ENCODE results near the gene CTNNA2. TPM values are rescaled to one million over a fixed set of nuclear protein-coding genes. Genes with fewer than 3 reads are reported as not detected.

The CTNNA2 gene
- polyA plus RNA-seq, 1 of the 3 experiments (the other 2 are of a cell fraction), result 0.30 TPM

DNA sequence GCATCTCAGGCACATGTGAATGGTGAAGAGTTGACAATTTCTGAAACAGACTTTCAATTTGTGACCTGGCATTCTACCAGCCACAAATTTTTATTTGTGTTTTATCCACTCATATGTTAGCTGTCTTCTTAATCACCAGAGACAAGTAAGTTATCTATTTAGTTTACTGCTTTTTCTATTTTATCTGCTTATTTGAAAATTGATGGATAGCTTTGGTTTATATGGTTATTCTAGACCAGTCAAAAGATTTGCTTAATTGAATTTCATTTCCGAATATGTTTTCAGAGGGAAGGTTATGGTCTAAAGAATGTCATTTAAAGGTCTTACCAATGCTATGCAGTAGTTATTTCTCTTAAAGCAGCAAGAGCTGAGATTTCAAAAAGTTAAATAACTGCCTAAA, 835.2 kb downstream of the CTNNA2 start:
- no peaks in the 10 kb centered on the region for H3K4me1 ChIP-seq (ENCODE audit: control insufficient read depth in 1 of 2, insufficient read depth in 2 of 2, low read depth in 1 of 2, low read length in 1 of 2)
- H4K20me1 ChIP-seq (ENCODE audit: insufficient read depth), result no peaks in the 10 kb centered on the region
- H3K9ac ChIP-seq, result no peak overlapping the region
- no peaks in the 10 kb centered on the region for H3F3A ChIP-seq (replicated peaks; ENCODE audit: insufficient read depth)
- H3K27me3 ChIP-seq (ENCODE audit: insufficient read depth), result no peaks in the 10 kb centered on the region
- ChIA-PET POLR2A (no interaction called here), CTCF (interaction anchor here (0.7 to 3.1 kb wide), 5 partner anchors 10 to 151 kb away, joined by 3 to 9 read pairs (median 4); no protein-coding TSS in a partner anchor)
- no peaks in the 10 kb centered on the region for H3K36me3 ChIP-seq (replicated peaks in 1 of 2; ENCODE audit: control insufficient read depth in 1 of 2, insufficient read depth in 2 of 2, low read length in 1 of 2)
- no peak for DNase-seq
- no peak overlapping the region for H2AFZ ChIP-seq (ENCODE audit: low read depth)
- H3K27ac ChIP-seq (ENCODE audit: low read depth in 2 of 2, low read length in 1 of 2), result no peak overlapping the region
- TF ChIP-seq, protein P1, sequence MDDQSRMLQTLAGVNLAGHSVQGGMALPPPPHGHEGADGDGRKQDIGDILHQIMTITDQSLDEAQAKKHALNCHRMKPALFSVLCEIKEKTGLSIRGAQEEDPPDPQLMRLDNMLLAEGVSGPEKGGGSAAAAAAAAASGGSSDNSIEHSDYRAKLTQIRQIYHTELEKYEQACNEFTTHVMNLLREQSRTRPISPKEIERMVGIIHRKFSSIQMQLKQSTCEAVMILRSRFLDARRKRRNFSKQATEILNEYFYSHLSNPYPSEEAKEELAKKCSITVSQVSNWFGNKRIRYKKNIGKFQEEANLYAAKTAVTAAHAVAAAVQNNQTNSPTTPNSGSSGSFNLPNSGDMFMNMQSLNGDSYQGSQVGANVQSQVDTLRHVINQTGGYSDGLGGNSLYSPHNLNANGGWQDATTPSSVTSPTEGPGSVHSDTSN (IDR thresholded peaks at IDR 0.05), result peak; percentile 32; the same call in 1 of the 2 replicates
- TF ChIP-seq TCF12 (IDR thresholded peaks at IDR 0.05), result peak; percentile 36; the same call in 1 of the 2 replicates
- peak in 1 of 2 experiments; percentile 23; a peak in 2 of 4 replicates for TF ChIP-seq EP300 (IDR thresholded peaks at IDR 0.05; ENCODE audit: borderline replicate concordance in 1 of 2, low read depth in 1 of 2, low read length in 1 of 2)
- TF ChIP-seq NFIC (IDR thresholded peaks at IDR 0.05; ENCODE audit: borderline replicate concordance), result no peak
- TF ChIP-seq RAD21 (IDR thresholded peaks at IDR 0.05; ENCODE audit: low read length), result no peak
- no peak overlapping the region for H3K4me3 ChIP-seq (ENCODE audit: low read depth in 2 of 2, low read length in 1 of 2)
- WGBS (ENCODE audit: low lambda C conversion rate), result 15% methylated on average over 1 of the region's 1 CpG
- no peaks in the 10 kb centered on the region for H3K79me2 ChIP-seq (ENCODE audit: insufficient read depth)
- no peak overlapping the region for H3K4me2 ChIP-seq
- no peaks in the 10 kb centered on the region for H3K9me3 ChIP-seq
- H3K9me2 ChIP-seq, result no peaks in the 10 kb centered on the region

DNA sequence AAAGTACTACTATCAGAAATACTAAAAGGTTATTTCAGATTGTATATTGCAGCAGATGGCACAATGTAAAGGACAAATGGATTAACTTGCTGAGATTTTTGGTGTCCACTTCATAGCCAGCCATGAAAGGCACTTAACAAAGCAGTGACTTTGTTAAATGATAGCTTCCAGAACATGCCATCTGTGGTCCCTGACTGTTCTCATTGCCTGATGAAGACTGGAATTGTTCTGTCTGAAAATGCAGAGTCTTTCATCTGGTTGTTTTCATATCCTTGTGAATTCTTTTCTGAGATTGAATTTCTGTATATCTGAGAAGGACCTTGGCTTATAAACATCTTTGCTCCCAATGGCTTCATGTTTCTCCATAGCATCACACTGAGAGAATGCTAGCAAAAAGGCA, 836.1 kb downstream of the CTNNA2 start:
- H3K9ac ChIP-seq, result no peak overlapping the region
- H3K79me2 ChIP-seq (ENCODE audit: insufficient read depth), result no peaks in the 10 kb centered on the region
- no peaks in the 10 kb centered on the region for H3K9me3 ChIP-seq
- H4K20me1 ChIP-seq (ENCODE audit: insufficient read depth), result no peaks in the 10 kb centered on the region
- no peak overlapping the region for H3K4me3 ChIP-seq (ENCODE audit: low read depth in 2 of 2, low read length in 1 of 2)
- ChIA-PET POLR2A (no interaction called here), CTCF (interaction anchor here (0.8 to 3.1 kb wide), 3 partner anchors 21 to 150 kb away, joined by 3 to 9 read pairs (median 7); no protein-coding TSS in a partner anchor)
- H3K36me3 ChIP-seq (replicated peaks in 1 of 2; ENCODE audit: control insufficient read depth in 1 of 2, insufficient read depth in 2 of 2, low read length in 1 of 2), result no peaks in the 10 kb centered on the region
- DNase-seq, result no peak
- H3K4me1 ChIP-seq (ENCODE audit: control insufficient read depth in 1 of 2, insufficient read depth in 2 of 2, low read depth in 1 of 2, low read length in 1 of 2), result no peaks in the 10 kb centered on the region
- H3K9me2 ChIP-seq, result no peaks in the 10 kb centered on the region
- TF ChIP-seq FOSL2 (IDR thresholded peaks at IDR 0.05; ENCODE audit: borderline replicate concordance, low read depth), result no peak
- no peak for TF ChIP-seq TEAD4 (IDR thresholded peaks at IDR 0.05; ENCODE audit: borderline replicate concordance, insufficient read depth)
- TF ChIP-seq NFIC (IDR thresholded peaks at IDR 0.05; ENCODE audit: borderline replicate concordance), result no peak
- H2AFZ ChIP-seq (ENCODE audit: low read depth), result 0 out of 2 replicates have a peak overlapping the region, but pooled peaks have one; percentile 18
- H3K27me3 ChIP-seq (ENCODE audit: insufficient read depth), result no peaks in the 10 kb centered on the region
- H3K27ac ChIP-seq (ENCODE audit: low read depth in 2 of 2, low read length in 1 of 2), result no peak overlapping the region; a peak in 1 of 4 replicates
- H3K4me2 ChIP-seq, result no peak overlapping the region
- no peaks in the 10 kb centered on the region for H3F3A ChIP-seq (replicated peaks; ENCODE audit: insufficient read depth)

DNA sequence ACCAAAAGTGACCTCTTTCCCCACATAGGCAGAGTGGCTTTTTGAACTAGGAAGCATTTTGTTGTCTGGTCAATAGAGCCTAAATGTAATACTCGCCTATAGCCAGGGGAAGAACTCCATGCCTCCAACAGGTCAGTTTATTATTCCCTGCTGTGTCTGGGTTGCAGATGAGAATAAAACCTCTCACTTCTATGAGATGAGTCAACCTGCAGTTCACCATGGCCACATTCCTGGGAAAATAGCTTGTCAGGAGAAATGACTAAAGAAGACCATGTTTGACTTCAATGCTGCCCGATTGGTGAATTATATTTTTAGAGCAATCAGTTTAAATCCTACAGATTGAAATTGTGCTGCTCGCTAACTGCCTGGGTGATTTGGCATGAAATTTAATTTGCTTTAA, 838.4 kb downstream of the CTNNA2 start:
- no peak for DNase-seq
- no peaks in the 10 kb centered on the region for H3K9me2 ChIP-seq
- ChIA-PET POLR2A (no interaction called here), CTCF (interaction anchor here (1.8 kb wide), 1 partner anchor 16 kb away, joined by 4 read pairs; no protein-coding TSS in a partner anchor)
- H3K36me3 ChIP-seq (replicated peaks in 1 of 2; ENCODE audit: control insufficient read depth in 1 of 2, insufficient read depth in 2 of 2, low read length in 1 of 2), result no peaks in the 10 kb centered on the region
- no peak overlapping the region for H3K4me2 ChIP-seq
- H3K9ac ChIP-seq, result no peak overlapping the region
- H4K20me1 ChIP-seq (ENCODE audit: insufficient read depth), result no peaks in the 10 kb centered on the region
- 55% methylated on average over 3 of the region's 3 CpGs for WGBS (ENCODE audit: low lambda C conversion rate)
- H3F3A ChIP-seq (replicated peaks; ENCODE audit: insufficient read depth), result no peaks in the 10 kb centered on the region
- H3K4me1 ChIP-seq (ENCODE audit: control insufficient read depth in 1 of 2, insufficient read depth in 2 of 2, low read depth in 1 of 2, low read length in 1 of 2), result no peaks in the 10 kb centered on the region; a peak in 1 of 4 replicates
- H3K27ac ChIP-seq (ENCODE audit: low read depth in 2 of 2, low read length in 1 of 2), result no peak overlapping the region
- H3K79me2 ChIP-seq (ENCODE audit: insufficient read depth), result no peaks in the 10 kb centered on the region
- H3K27me3 ChIP-seq (ENCODE audit: insufficient read depth), result no peaks in the 10 kb centered on the region
- no peak overlapping the region for H2AFZ ChIP-seq (ENCODE audit: low read depth)
- no peak overlapping the region for H3K4me3 ChIP-seq (ENCODE audit: low read depth in 2 of 2, low read length in 1 of 2)
- no peaks in the 10 kb centered on the region for H3K9me3 ChIP-seq
- TF ChIP-seq, protein P1 (IDR thresholded peaks at IDR 0.05), result peak; percentile 46
- TF ChIP-seq, protein P2, sequence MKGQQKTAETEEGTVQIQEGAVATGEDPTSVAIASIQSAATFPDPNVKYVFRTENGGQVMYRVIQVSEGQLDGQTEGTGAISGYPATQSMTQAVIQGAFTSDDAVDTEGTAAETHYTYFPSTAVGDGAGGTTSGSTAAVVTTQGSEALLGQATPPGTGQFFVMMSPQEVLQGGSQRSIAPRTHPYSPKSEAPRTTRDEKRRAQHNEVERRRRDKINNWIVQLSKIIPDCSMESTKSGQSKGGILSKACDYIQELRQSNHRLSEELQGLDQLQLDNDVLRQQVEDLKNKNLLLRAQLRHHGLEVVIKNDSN (IDR thresholded peaks at IDR 0.05; ENCODE audit: borderline replicate concordance, low read depth), result no peak
- no peak for TF ChIP-seq EP300 (IDR thresholded peaks at IDR 0.05; ENCODE audit: borderline replicate concordance in 1 of 2, low read depth in 1 of 2, low read length in 1 of 2)
- no peak for TF ChIP-seq GATA2 (CRISPR knock-in tag; IDR thresholded peaks at IDR 0.05)
- no peak for TF ChIP-seq RAD21 (IDR thresholded peaks at IDR 0.05; ENCODE audit: low read length)
- TF ChIP-seq, protein P3, sequence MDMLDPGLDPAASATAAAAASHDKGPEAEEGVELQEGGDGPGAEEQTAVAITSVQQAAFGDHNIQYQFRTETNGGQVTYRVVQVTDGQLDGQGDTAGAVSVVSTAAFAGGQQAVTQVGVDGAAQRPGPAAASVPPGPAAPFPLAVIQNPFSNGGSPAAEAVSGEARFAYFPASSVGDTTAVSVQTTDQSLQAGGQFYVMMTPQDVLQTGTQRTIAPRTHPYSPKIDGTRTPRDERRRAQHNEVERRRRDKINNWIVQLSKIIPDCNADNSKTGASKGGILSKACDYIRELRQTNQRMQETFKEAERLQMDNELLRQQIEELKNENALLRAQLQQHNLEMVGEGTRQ (IDR thresholded peaks at IDR 0.05; ENCODE audit: borderline replicate concordance, low read depth, low read length), result no peak
- TF ChIP-seq TCF12 (IDR thresholded peaks at IDR 0.05), result peak; percentile 63
- TF ChIP-seq FOSL2 (IDR thresholded peaks at IDR 0.05; ENCODE audit: borderline replicate concordance, low read depth), result peak; percentile 24; the same call in 1 of the 2 replicates
- TF ChIP-seq, protein P4, sequence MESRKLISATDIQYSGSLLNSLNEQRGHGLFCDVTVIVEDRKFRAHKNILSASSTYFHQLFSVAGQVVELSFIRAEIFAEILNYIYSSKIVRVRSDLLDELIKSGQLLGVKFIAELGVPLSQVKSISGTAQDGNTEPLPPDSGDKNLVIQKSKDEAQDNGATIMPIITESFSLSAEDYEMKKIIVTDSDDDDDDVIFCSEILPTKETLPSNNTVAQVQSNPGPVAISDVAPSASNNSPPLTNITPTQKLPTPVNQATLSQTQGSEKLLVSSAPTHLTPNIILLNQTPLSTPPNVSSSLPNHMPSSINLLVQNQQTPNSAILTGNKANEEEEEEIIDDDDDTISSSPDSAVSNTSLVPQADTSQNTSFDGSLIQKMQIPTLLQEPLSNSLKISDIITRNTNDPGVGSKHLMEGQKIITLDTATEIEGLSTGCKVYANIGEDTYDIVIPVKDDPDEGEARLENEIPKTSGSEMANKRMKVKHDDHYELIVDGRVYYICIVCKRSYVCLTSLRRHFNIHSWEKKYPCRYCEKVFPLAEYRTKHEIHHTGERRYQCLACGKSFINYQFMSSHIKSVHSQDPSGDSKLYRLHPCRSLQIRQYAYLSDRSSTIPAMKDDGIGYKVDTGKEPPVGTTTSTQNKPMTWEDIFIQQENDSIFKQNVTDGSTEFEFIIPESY (IDR thresholded peaks at IDR 0.05; ENCODE audit: borderline replicate concordance, low read depth), result no peak
- TF ChIP-seq FOXM1 (IDR thresholded peaks at IDR 0.05; ENCODE audit: low read depth), result no peak
- no peak for TF ChIP-seq YY1 (IDR thresholded peaks at IDR 0.05; ENCODE audit: low read depth)
- TF ChIP-seq RCOR1 (IDR thresholded peaks at IDR 0.05; ENCODE audit: low read length), result no peak
- TF ChIP-seq NRF1 (IDR thresholded peaks at IDR 0.05; ENCODE audit: low read depth, low read length), result no peak

All from SK-N-SH (cell line).